ENCODE measurements around the gene OXGR1.
"Not testable (repeated sequence)": the region's sequence is repeated elsewhere in the genome, so short reads cannot be mapped to it uniquely, and the experiment has no call there.

Gene OXGR1

DNA sequence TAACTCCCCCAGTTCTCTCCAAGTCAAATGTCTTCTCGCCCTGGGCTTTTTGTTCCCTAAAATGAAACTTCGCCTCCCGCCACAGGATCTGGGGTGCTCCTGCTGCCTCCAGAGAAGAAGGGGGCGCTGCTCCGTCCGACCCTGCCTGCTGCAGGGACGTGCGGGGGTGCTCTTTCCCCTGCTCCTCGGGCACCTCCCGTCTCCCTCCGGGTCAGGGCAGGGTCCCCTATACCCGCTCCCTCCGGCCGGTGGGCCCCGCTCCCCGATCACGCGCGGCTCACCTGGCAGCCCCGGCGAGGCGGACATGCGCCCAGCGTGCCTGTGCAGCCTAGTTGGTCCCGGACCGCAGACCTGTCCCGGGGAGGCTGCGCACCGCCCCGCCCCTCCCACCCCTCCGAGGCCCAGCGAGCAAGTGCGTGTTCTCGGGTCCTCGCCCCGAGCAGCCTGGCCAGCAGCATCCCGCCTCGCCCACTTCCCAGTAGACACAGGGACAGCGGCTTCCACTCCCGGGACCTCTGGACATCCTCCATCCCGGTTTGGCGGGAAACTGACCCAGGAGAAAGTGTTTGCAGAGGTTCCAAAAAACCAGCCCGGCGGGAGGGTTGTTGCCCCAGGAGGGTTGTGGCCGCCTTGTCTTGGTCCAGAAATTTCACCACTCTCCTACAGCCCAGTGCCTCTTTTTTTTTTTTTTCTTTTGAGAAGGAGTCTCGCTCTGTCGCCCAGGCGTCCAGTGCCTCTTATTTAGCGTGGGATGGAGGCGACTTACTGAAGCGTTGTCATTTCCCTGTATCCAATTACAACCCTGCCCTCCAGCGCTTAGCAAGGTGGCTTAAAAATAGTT lies at the start of gene OXGR1:
Gene OXGR1, minus strand, starts transcription at position 460 of the 841 bp plus-strand sequence. CDS start 6,717 bp downstream, outside the sequence.
- no peak for DNase-seq (ENCODE audit: low spot score)

DNA sequence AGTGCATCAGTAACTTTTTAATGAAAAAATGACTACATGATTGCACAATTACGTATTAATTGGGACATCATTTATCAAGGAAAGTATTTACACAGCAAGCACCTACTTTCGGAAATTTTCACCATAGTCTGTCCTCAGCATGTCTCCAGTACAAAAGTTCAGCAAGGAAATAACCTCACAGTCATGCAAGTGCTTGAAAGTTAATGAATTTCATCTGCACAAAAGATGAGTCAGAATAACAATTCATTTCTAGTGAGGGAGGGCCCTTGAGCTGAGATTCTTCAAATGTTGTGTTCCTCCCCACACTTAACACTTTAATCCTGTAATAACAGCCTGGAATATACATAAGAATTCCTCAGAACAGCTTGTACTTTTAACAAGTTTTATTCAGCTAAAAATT lies 49.0 kb upstream of the OXGR1 start:
- DNase-seq (ENCODE audit: low spot score), result no peak

GRCh38 chr13:97030705-97031452 lies 36.6 kb upstream of the OXGR1 start:
- no peak for DNase-seq (ENCODE audit: low spot score)

DNA sequence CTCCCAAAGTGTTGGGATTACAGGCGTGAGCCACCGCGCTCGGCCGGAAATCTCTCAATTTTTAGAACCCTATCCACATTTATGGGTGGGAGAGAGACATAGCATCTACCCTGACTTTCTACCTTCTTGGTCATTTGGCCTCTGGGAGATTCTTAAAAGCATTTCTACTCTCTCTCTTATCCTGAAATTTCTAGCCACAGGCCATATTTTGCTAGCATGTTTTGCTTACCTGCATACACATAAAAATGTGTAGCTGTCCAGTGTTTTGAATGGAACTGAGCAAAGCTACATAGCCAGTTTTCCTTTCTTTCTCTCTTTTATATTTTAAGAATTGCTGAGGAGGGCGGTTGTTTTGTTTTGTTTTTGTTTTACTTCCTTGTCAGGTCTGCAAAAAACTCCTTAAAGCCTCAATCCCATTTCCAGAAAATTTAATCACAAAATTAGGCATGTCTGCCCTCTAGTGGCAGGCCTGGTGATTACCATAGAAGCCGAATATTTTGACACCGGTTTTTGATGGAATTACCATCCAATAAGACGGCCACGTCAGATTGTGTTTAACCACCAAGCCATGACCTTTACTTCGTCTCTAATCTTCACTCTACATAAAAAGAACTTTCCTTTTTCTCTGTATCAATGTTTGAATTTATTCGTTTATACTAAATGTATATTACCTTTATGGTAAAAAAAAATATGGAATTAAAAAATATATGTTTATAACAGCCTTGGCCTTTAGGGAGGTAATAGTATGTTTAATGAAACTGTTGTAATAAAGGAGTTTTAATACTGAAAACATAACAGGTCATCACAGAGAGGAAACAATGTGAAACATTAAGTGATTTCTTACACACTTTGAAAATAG lies 34.4 kb upstream of the OXGR1 start:
- DNase-seq (ENCODE audit: low spot score), result peak; percentile 51

- DNase-seq (ENCODE audit: low spot score), result no peak
These were observed 32.9 kb upstream of the OXGR1 start for GRCh38 chr13:97027162-97027554.

DNA sequence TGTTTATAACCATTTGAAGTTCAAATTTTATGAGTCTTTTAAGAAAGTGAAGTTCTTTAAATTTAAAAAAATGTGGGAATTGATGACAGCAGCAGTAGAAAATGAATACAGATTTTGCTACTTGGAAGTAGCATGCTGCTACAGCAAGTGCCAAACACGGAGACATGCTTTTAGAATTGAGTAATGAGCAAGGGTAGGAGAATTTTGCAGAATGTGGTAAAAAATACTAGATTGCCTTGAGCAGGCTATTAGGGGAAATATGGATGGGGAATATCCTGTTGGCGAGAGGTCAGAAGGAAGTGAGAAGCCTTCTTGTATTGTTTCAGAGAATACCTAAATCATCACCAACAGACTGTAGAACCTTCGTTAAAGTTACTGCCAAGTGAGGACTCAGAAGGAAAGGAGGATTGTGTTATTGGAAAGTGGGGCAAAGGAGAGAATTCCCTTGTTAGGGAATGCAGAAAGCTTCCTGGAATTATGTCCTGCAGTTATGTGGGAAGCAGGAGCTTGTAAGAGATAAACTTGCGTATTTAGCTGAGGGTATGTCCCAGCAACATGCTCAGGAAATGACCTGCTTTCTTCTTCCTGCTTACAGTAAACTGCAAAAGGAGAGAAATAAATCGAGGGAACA lies 32.4 kb upstream of the OXGR1 start:
- DNase-seq (ENCODE audit: low spot score), result no peak

GRCh38 chr13:97023812-97024211 lies 29.5 kb upstream of the OXGR1 start:
- DNase-seq (ENCODE audit: low spot score), result not testable (repeated sequence)

DNA sequence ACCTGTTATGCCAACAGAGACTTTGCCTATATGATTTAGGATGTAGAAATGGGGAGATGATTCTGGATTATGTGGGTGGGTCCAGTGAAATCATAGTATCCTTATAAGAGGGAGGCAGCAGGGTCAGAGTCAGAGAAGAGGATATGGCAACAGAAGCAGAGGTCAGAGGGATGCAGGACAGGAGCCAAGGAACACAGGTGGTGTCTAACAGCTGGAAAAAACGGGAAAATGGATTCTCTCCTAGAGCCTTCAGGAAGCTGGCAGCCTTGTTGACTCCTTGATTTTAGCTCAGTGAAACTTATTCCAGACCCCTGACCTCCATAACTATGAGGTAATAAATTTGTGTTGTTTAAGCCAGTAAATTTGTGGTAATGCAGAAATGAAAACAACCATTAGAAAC lies 28.8 kb upstream of the OXGR1 start:
- DNase-seq (ENCODE audit: low spot score), result no peak

GRCh38 chr13:97021241-97021640 lies 27.0 kb upstream of the OXGR1 start:
- DNase-seq (ENCODE audit: low spot score), result no peak

GRCh38 chr13:97020689-97021240 lies 26.5 kb upstream of the OXGR1 start:
- DNase-seq (ENCODE audit: low spot score), result no peak

DNA sequence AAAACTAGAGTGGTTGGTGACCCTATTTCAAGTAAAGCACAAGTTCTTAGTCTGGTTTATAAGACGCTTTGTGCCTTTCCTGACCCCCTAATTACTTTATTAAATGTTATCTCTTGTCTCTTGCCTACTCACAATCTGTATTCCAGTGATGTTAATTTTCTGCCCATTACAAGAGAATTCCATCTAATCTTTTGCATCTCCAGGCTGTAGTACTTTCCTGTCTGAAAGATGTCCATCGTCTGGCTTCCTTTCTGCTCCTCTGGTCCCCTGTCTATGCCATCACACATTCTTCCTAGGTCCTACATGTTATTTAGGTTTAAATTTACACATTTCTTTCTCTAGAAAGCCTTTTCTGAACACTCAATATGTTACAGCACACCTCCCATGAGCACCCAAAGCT lies 25.9 kb upstream of the OXGR1 start:
- no peak for DNase-seq (ENCODE audit: low spot score)

DNA sequence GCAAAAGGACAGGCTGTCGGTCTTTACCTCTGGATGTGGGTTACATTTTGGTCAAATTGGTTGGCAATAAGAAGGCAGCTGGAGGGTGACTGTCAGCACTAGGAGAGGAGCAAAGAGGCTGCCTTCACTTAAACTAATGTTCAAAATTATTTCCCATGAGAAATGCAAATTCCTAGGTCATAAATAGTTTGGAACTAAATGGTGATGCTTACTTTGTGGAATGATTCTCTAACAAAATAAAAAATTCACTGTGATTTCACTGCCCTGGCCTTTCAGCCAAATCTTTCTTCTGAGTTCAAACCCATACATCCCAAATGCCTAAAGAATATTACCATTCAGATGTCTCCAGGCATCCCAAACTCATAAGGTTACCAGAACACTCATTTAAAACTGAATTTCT lies 25.0 kb upstream of the OXGR1 start:
- DNase-seq (ENCODE audit: low spot score), result no peak

DNA sequence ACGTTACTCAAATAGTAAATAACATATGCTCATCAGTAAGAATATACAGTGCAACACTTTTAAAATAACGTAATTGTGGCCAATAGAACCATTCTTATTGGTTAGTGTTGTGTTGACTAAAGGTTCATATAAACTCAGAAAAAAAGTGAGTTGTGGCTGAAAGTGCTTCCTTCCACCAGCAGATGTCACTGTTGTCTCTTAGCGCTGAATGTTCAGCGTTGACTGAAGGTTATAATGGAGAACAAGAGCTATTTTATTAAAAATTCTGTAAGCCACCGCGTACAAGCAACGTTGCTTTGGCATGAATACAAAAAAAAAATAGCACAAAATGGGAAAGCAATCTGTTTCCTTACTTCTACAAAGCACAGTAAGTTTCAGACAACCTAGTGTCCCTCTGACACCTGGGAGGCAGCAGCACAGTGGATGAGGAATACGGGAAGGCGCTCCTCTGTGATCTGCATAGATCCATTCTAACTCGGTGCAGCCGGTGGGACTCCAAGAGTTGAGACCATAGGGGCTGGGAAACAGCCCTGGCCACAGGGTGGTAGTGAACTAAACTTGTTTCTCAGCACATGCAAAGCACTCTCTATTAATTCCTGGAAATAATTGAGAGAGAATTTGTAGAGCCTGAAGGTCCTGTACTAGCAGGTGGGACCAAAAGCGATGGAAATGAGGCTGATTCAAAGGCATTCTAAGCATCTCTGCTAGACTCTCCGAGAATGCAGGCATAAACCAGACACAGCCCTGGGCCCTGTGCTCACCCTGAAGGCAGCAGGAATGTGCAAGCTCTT lies 23.9 kb upstream of the OXGR1 start:
- DNase-seq (ENCODE audit: low spot score), result peak; percentile 43

DNA sequence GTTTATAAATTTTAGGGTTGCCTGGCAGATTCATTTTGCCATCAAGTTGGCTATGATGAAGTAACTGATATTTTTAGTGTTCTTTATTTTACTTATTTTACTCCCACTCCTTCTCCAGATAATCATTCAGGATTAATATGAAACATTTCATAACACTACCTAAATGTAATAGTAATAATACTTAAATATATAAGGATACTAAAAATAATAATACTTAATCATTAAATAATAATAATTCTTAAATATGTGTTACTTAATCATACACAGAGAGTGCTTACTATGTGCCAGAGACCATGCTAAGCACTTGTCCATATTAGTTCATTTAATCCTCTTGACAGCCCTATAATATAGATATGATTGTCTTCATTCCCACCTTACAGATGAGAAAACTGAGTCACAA lies 23.0 kb upstream of the OXGR1 start:
- DNase-seq (ENCODE audit: low spot score), result no peak

DNA sequence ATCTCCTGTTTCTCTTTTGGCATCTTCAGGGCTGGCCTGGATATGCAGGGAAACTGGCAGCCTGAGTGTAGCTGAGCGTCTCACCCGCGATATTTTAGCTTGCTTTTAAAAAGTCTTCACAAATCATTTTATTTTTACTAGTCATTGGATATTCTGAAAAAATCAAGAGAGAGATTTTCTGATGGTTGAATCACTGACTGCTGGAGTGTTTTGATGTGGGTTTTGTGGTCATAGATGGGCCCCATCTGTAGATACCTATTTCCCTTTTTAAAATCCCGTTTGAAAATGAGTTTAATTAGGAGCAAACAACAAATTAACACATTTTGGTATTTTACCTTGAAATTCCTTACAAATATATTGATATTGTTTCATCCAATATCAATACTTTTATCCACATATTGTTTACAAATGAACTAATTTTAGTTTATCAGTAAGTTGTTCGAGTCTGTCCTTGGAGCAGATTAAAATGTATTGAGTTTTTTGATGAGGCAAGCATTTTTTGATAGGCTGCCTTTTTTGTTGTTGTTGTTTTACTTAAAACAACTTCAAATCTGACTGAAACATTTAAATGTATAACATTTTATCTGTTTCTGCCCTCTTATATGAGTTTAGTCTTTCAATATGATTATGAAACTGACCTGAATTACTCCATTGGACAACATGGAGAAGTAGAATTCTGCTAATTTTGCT lies 21.5 kb upstream of the OXGR1 start:
- peak; percentile 12 for DNase-seq (ENCODE audit: low spot score)

DNA sequence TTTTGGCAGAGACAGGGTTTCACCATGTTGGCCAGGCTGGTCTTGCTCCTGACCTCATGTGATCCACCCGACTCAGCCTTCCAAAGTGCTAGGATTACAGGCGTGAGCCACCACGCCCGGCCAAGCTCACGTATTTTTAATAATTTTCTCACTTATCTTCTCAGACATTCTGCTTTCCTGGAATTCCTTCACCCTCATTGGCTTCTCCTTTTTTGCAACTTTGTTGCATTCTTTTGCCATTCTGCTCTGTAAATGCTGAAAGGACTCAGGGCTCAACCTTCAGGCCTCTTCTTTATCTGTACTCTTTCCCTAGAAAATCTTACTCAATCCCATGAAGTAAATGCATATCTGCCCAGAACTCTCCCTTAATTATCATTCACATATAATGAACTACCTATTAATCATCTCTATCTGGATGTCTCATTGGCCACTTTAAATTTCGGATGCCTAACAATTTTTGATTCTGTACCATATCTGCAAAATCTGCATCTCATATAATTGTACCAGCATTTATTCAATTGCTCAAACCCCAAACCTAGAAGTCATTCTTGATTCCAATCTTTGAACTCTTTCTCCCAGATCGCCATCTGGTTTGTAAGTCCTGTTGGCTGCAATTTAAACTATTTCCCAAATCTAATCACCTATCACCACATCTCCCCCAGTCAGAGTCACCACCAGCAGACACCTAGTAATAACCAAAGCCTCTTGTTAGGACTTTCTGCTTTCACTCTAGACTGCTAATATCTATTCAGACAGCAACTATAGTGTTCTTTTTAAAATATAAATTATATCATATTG lies 18.2 kb upstream of the OXGR1 start:
- DNase-seq (ENCODE audit: low spot score), result no peak

GRCh38 chr13:97011446-97012131 lies 17.3 kb upstream of the OXGR1 start:
- no peak for DNase-seq (ENCODE audit: low spot score)

DNA sequence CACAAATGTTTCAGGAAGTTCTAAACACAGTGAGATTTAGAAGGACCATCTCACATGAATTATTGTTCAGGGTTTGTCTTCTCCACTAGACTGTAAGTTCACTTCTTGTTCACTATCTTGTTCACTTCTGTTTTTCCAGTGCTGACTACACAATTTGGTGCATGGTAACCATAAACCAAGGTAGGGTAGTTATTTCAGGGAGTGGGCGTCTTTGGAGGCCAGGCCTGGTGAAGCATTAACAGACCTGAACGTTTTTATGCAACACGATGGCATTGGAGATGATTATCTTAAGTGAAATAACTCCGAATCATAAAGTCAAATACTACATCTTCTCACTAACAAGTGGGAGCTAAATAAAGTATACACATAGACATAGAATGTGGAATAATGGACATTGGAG lies 14.4 kb upstream of the OXGR1 start:
- DNase-seq (ENCODE audit: low spot score), result no peak

Measured in CD4-positive, alpha-beta T cell treated with Interleukin-15 for 4 hours (primary cell).